Measurements from ENCODE around the gene DGCR6.

DNA sequence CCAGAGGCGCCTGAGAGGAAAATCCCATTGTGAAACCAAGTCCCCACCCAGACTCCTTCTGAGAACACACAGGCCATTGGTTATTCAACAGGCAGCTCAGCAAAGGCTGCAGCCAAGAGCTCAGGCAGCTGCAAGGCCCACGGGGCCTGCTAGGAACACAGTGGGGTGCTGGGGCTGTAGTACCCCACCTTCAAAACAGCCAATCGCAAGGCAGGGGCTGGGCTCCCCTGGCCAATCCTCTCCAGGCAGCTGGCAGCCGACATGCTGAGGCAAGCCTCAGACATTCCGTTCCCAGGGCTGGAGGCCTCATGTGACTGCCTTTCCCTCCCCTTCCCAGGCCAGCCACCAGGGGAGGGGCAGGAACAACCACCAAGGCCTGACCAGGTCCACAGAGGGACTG is 23.3 kb downstream of the DGCR6 start:
- TF ChIP-seq, protein P1, sequence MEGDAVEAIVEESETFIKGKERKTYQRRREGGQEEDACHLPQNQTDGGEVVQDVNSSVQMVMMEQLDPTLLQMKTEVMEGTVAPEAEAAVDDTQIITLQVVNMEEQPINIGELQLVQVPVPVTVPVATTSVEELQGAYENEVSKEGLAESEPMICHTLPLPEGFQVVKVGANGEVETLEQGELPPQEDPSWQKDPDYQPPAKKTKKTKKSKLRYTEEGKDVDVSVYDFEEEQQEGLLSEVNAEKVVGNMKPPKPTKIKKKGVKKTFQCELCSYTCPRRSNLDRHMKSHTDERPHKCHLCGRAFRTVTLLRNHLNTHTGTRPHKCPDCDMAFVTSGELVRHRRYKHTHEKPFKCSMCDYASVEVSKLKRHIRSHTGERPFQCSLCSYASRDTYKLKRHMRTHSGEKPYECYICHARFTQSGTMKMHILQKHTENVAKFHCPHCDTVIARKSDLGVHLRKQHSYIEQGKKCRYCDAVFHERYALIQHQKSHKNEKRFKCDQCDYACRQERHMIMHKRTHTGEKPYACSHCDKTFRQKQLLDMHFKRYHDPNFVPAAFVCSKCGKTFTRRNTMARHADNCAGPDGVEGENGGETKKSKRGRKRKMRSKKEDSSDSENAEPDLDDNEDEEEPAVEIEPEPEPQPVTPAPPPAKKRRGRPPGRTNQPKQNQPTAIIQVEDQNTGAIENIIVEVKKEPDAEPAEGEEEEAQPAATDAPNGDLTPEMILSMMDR (IDR thresholded peaks at IDR 0.05), result no peak
- no peak for TF ChIP-seq EP300 (IDR thresholded peaks at IDR 0.05)
- TF ChIP-seq POLR2A (IDR thresholded peaks at IDR 0.05), result no peak
- TF ChIP-seq POLR2AphosphoS5 (IDR thresholded peaks at IDR 0.05), result no peak
